Osteoblast (primary cell): ENCODE data around the gene MECP2. TPM values are rescaled to one million over a fixed set of nuclear protein-coding genes. Genes with fewer than 3 reads are reported as not detected.

Source experiments
- DNase-seq: peaks from one replicate; pipeline ENCODE4 v3.0.0; 2011; ENCODE audit warnings: low spot score, mixed read lengths; ENCODE audit not compliant: insufficient read length; ENCODE audit errors: missing footprints
- H2AFZ ChIP-seq: 2 replicates; pipeline ENCODE4 v1.6.0; 2011; ENCODE audit warnings: mild to moderate bottlenecking, low read length
- H3K27ac ChIP-seq: 2 replicates; pipeline ENCODE4 v1.5.1; 2011; ENCODE audit warnings: mild to moderate bottlenecking, low read depth, low read length, moderate library complexity
- H3K27me3 ChIP-seq: 2 replicates; pipeline ENCODE4 v1.6.0; 2012; ENCODE audit warnings: mild to moderate bottlenecking, control low read depth, inconsistent platforms, low read length, moderate library complexity; ENCODE audit not compliant: insufficient read depth
- H3K36me3 ChIP-seq: 2 replicates; pipeline ENCODE4 v1.5.1; 2011; ENCODE audit warnings: mild to moderate bottlenecking, low read length, control low read depth, moderate library complexity; ENCODE audit not compliant: insufficient read depth
- H3K4me1 ChIP-seq: 2 replicates; pipeline ENCODE4 v1.5.1; 2011; ENCODE audit warnings: mild to moderate bottlenecking, low read length, control low read depth, moderate library complexity; ENCODE audit not compliant: insufficient read depth
- H3K4me2 ChIP-seq: 2 replicates; pipeline ENCODE4 v1.6.0; 2011; ENCODE audit warnings: mild to moderate bottlenecking, low read length; ENCODE audit not compliant: insufficient read depth
- H3K4me3 ChIP-seq: fragments of 200-600 bp; sonication (generic); 3 replicates; pipeline ENCODE4 v1.5.1; 2012; ENCODE audit warnings: mild to moderate bottlenecking, low read length, inconsistent platforms; ENCODE audit not compliant: insufficient read depth
- H3K79me2 ChIP-seq: 2 replicates; pipeline ENCODE4 v1.6.0; 2012; ENCODE audit warnings: mild to moderate bottlenecking, low read length, control low read depth, inconsistent platforms; ENCODE audit not compliant: insufficient read depth
- H3K9me3 ChIP-seq: 2 replicates; pipeline ENCODE4 v1.5.1; 2011; ENCODE audit warnings: low read depth, low read length, control low read depth
- H4K20me1 ChIP-seq: 2 replicates; pipeline ENCODE4 v1.6.0; 2012; ENCODE audit warnings: mild to moderate bottlenecking, low read length, control low read depth; ENCODE audit not compliant: insufficient read depth
- total RNA-seq: library from RNA; depleted of rRNA; stranded (reverse); fragments of >200 nt; gene quantifications from 2 replicates; pipeline ENCODE4 v1.2.3, GENCODE V29; 2012
- TF ChIP-seq, protein P1 (sequence below): IDR thresholded peaks from 2 replicates; pipeline ENCODE4 v1.5.1; 2011; ENCODE audit warnings: mild to moderate bottlenecking, low read depth, low read length, moderate library complexity; ENCODE audit errors: extremely low read depth

The MECP2 gene
- total RNA-seq, 1 donor = 31.1 TPM

DNA sequence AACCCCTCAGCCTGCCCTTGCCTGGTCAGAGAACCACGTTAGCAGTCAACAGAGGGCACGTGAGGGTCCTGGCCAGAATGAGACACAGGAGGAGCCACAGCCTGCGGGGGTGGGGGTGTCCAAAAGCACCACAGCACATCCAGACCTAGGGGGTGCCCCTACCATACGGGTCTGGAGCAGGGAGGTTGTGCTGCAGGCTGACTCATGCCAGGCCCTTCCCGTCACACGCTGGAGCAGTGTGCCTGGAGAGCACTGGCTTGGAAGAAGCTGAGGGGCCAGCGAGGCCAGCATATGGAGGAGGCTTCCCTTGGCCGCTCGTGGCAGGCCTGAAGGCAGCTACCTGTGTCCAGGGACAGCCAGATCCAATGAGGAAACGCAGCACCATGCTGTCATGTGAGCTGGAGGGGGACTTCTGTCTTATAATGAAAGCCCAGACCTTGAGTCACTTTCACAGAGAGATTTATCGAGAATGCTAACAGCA lies 76.3 kb downstream of the MECP2 start:
- Histone ChIP-seq H4K20me1 (no peaks in the 10 kb centered on the region), H3K4me2 (peak overlapping the region; percentile 66), H3K27ac (peak overlapping the region; percentile 74), H3K36me3 (peaks cover 11% of the 10 kb centered on the region), H3K4me1 (peaks cover 16% of the 10 kb centered on the region), H2AFZ (no peak overlapping the region), H3K9me3 (no peaks in the 10 kb centered on the region), H3K4me3 (no peak overlapping the region), H3K27me3 (peaks cover 3% of the 10 kb centered on the region), H3K79me2 (peaks cover 35% of the 10 kb centered on the region)
- TF ChIP-seq, protein P1, sequence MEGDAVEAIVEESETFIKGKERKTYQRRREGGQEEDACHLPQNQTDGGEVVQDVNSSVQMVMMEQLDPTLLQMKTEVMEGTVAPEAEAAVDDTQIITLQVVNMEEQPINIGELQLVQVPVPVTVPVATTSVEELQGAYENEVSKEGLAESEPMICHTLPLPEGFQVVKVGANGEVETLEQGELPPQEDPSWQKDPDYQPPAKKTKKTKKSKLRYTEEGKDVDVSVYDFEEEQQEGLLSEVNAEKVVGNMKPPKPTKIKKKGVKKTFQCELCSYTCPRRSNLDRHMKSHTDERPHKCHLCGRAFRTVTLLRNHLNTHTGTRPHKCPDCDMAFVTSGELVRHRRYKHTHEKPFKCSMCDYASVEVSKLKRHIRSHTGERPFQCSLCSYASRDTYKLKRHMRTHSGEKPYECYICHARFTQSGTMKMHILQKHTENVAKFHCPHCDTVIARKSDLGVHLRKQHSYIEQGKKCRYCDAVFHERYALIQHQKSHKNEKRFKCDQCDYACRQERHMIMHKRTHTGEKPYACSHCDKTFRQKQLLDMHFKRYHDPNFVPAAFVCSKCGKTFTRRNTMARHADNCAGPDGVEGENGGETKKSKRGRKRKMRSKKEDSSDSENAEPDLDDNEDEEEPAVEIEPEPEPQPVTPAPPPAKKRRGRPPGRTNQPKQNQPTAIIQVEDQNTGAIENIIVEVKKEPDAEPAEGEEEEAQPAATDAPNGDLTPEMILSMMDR = no peak
- DNase-seq = peak; percentile 96

DNA sequence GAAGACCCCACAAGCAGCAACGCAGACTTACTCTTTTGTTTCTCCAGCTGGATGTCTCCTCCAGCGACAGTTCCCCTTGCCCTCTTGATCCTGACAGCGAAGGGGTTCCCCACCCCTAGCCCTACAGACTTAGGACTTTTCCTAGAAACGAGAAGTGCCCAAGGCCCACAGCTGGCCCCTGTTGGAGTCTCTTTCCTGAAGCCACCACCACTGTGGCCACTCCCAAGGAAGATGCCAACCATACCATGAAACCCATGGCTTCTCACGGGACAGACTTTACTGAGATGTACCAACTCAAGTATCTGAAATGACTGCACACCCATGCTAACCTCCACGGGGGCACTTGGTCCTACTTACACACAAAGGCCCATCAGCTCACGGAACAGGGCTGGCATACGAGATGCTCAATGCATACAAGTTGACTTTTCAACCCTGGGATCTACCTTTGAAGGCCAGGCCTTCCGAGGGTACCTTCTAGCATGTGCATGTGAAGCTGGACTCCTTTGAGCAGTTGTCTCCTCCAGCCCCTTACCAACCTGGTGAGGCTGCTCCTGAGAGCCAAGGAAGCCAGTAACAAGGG lies 76.9 kb downstream of the MECP2 start:
- H3K27me3 ChIP-seq = peaks cover 3% of the 10 kb centered on the region
- peak; percentile 62 for DNase-seq

DNA sequence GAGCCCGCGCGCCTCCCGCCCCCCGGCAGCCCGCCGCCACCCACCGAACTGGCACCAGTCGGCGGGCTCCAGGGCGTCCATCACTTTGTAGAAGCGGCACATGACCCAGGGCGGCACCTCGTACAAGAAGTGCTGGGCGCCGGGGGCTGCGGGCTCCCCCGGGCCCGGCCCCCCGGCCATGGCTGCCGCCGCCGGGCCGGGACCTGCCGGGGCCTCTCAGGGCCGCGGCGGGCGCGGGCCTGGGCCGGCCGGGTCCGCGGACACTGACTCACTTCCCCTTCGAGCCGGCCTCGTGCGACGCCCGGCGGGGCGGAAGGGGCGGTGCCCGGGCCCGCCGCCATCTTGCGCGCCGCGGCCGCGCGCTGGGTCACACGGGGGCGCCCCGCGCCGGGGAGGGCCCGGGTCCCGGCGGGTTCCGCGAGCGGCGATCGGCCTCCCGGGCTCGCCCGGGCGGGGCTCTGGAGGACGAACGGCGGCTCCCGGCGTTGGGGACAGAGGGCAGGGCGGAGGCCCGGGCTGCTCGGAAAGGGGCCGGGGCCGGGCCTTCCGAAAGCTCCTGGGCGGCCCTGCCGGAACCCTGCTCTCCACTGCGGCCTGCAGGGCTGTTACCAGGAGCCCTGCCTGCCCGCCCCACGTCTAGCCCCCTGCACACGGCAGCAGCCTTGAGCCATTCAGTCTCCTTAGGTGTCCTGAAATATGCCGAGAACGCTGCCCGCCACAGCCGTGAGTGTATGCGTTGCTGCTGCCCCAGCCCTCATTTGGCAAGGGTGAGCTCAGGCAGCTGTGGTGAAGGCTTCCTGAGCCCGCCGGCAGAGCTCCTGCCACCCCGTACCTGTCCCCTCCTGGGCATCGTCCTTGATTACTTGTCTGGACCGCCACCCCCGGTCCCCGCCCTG lies 77.6 kb downstream of the MECP2 start, which contains the start of gene IRAK1:
IRAK1 (minus strand) TSS at position 270 of the 896 bp plus-strand sequence; CDS start at position 180, 90 bp downstream.
- Histone ChIP-seq H4K20me1 (no peaks in the 10 kb centered on the region), H3K79me2 (peaks cover 42% of the 10 kb centered on the region), H3K27ac (peak within 1 kb of the TSS; percentile 74), H3K4me3 (peak within 1 kb of the TSS; percentile 72), H3K27me3 (peaks cover 3% of the 10 kb centered on the region), H2AFZ (no peak within 1 kb of the TSS), H3K36me3 (peaks cover 22% of the 10 kb centered on the region), H3K9me3 (no peaks in the 10 kb centered on the region), H3K4me2 (peak within 1 kb of the TSS; percentile 81), H3K4me1 (peaks cover 16% of the 10 kb centered on the region)
- DNase-seq = peak; percentile 99
- TF ChIP-seq, protein P1 = no peak

More for the DNA sequence above, 76.9 kb downstream of the MECP2 start:
- H2AFZ ChIP-seq = no peak overlapping the region
- TF ChIP-seq, protein P1 = no peak
- no peaks in the 10 kb centered on the region for H3K9me3 ChIP-seq
- H3K4me2 ChIP-seq = peak overlapping the region; percentile 66
- H3K4me3 ChIP-seq = peak overlapping the region; percentile 66
- peaks cover 41% of the 10 kb centered on the region for H3K79me2 ChIP-seq
- H4K20me1 ChIP-seq = no peaks in the 10 kb centered on the region
- peaks cover 16% of the 10 kb centered on the region for H3K36me3 ChIP-seq
- peaks cover 16% of the 10 kb centered on the region for H3K4me1 ChIP-seq
- H3K27ac ChIP-seq = peak overlapping the region; percentile 74
